Measurements from ENCODE around the gene MAPKAPK3.

The MAPKAPK3 gene

DNA sequence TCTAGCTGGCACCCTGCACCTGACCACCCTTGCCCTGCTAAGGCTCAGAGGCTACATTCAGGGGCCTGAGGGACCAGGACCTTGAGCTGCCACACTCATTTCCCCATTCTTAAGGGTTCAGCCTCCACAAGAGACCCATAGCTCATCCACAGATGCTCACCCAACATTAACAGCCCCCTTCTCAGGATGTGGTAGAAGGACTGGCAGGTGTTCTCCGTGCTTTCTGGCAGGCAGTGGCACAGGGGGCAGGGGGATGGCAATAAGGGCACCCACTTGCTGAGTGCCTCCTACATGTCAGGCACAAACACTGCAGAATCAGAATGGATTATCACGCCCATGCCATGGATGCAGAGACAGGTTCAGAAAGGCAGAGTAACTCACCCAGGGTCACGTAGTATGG is 9.4 kb downstream of the MAPKAPK3 start:
- no peak for DNase-seq (ENCODE audit: low read depth in 2 of 2)

DNA sequence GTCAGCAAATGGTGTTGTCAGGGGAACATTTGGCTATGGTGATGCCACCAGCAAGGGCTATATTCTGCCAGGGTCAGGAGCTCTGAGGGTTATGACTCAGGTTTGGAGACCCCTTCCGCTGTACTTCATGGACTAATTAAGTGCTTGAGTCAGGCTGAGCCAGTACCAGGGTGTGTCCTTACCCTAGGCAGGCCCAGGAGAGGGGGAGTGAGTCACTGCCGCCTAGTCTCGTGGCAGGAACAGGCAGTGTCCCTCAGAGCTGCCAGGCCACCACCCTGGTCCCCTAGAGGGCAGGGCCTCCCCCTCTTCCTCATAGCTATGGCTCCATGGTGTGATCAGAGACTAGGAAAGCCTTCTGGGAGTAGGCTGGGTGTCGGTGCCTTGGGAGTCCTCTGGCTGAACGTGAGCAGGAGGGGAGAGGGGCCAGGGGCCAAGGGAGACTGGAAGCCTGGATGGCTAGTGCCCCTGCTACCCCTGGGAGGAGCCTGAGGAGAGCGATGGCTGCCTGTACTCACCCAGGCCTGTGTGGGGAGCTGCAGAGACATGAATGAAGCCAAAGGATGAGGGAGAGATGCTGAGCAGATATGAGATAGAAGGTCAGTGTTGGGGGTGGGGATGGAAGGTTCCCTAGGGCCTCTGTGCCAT is 10.6 kb downstream of the MAPKAPK3 start:
- DNase-seq (ENCODE audit: low read depth in 2 of 2) = no peak

DNA sequence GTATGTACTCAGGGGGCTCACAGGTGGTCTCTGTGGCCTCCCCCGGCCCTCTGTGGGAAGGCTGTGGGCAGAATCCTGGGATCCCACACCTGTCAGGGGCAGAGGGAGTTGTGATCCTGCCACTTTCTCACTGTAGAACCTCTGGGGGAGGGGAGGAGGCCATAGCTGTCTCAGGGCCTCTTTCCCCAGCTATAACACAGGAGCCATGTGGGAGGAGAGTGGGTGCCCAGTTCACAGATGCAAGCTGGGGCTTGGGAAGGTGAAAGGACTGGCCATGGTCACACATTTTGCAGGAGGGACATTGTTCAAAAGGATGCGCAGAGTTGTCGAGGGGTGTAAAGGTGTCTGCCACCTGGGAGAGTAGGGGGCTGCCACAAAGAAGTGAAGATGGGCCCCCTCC is 11.7 kb downstream of the MAPKAPK3 start:
- DNase-seq (ENCODE audit: low read depth in 2 of 2) = no peak

- DNase-seq (ENCODE audit: low read depth in 2 of 2) = no peak
Observed at GRCh38 chr3:50630394-50630793, 13.4 kb downstream of the MAPKAPK3 start.

DNA sequence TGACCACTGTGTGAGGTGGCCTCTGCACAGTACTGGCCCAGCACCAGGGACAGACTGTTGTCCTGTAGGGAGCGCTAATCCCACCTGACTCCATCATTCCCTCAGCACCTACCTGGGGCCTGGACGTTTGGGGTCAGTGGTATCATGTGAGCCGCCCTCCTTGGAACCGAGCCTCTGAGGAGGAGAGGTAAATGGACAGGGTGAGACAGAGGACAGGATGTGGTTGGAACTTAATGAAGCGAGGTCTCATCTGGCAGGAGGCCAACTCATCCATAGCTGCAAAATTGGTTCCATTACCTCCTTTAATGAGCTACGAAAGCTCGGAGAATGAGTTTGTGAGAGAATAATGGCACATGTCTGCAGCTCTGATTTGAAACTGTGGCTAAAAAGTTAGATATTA is 13.9 kb downstream of the MAPKAPK3 start:
- DNase-seq (ENCODE audit: low read depth in 2 of 2) = no peak

DNA sequence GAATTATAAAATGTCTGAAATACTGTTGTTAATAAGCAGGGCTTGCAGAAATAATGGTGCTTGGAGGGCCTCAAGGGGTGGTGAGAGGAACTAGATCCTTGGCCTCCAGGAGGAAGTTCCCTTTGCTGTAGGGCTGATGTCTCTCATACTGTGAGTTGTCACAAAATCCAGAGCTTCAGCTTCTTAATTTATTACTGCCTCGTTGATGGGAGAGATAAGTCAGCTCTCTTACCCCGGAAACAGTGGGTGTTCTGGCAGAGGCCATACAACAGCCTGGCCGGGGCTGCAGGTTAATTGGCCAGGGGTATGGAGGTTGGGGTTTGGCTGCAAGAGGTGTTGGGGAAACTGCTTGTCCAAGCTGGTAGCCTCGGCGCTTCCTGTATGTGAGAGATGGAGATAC is 15.5 kb downstream of the MAPKAPK3 start:
- DNase-seq (ENCODE audit: low read depth in 2 of 2) = no peak

DNA sequence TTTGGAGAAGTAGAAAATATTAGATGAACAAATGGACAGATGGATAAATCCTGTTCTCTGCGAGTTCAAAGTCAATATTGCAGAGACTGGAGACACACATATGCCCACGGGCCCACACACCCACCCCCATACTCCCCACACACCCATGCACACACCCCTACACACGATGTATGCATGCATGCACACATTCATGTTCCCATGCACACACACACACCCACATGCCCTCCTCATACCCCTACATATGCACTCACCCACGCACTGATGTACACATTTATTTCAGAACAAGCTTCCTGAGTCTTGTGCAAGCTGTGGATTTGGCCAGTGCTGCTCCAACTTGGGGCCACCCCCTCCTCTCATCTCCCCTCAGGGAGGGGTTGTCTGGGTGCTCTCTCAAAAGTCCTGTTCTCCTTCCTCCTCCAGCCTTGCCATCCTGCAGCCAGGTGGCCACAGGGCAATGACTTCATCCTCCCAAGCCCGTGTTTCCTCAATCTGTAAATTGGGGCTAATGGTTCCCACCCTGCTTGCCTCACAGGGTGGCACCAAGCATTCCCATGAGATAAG is 16.4 kb downstream of the MAPKAPK3 start:
- DNase-seq (ENCODE audit: low read depth in 2 of 2) = no peak

DNA sequence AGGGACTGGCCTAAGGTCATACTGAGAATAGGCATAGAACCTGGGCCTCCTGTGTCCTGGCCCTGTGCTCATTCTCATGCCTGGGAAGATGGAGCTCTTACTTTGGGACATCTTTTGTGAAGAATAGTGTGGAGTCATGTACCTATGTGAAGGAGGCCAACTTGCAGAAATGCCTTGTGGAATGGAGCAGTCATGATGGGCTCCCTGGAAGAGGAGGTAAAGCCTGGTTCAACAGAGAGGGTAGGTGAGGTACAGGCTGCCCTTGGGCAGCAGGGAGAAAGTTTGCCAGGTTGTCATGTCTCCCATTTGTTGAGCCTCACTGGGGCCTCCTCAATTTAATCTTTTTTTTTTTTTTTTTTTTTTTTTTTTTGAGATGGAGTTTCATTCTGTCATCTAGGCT is 18.1 kb downstream of the MAPKAPK3 start:
- DNase-seq (ENCODE audit: low read depth in 2 of 2) = no peak

- no peak for DNase-seq (ENCODE audit: low read depth in 2 of 2)
Observed at GRCh38 chr3:50637011-50637410, 20.1 kb downstream of the MAPKAPK3 start.

DNA sequence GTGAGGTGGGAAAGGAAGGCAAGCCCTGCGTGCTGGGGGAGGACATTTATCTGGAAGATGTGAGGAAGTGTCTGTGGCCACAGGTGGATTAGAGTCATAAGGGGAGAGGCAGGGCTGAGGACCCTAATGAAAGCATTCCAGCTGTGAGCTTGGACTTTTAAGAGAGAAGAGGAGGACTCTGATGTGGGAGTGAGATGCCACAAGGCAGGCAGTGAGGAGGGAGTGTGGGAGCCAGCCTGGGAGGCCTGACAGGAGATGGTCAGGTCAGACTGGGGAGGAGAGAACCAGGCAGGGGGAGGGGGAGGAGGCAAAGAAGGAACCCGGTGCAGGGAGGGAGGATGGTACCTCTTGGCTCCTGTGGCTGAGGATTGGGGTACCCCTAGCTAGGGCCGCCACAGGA is 21.0 kb downstream of the MAPKAPK3 start:
- no peak for DNase-seq (ENCODE audit: low read depth in 2 of 2)

DNA sequence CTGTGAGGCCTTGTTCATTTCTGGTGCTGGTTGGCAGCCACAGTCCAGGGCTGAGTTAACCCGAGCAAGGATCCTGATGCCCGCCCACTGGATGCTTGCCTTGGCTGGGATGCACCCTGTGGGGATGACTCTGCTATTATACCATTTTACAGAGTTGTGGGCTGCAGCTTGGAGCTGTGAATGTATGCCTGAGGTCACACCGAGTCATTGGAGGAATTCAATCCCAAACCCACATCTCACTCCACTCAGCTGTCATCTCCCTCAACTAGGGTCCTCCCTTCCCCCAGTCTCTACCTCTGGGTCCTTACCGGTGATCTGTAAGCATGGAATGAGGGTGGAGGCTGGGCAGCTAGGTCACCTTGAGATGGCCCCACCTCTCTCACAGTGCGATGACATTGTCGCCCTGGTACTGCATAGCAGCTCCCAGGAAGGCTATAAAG is 22.1 kb downstream of the MAPKAPK3 start:
- DNase-seq (ENCODE audit: low read depth in 2 of 2) = no peak

GRCh38 chr3:50642382-50642781 is 25.4 kb downstream of the MAPKAPK3 start:
- DNase-seq (ENCODE audit: low read depth in 2 of 2) = no peak

- no peak for DNase-seq (ENCODE audit: low read depth in 2 of 2)
Observed at GRCh38 chr3:50644561-50644960, 27.6 kb downstream of the MAPKAPK3 start.

GRCh38 chr3:50645378-50645777 is 28.4 kb downstream of the MAPKAPK3 start:
- no peak for DNase-seq (ENCODE audit: low read depth in 2 of 2)

DNA sequence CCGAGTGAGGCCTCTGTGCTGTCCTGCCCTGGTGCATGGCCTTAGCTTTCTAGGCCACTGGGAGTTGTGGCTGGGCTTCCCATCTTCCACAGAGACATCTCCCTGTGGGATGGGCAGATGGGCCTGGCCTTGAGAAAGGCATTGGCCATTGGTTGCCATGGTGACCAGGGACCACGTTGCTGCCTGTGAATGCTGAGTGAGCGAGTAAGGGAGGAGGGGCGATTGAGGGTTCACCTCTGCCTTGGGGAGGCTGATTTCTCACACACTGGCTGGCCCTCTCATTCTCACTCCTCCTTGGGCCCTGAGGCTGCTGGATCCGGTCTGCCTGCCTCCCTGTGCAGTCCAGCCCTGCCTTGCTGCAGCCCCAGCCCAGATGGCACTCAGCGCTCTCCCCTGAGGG is 31.4 kb downstream of the MAPKAPK3 start:
- DNase-seq (ENCODE audit: low read depth in 2 of 2) = no peak

- DNase-seq (ENCODE audit: low read depth in 2 of 2) = no peak
Observed at GRCh38 chr3:50648944-50649343, 32.0 kb downstream of the MAPKAPK3 start.

- no peak for DNase-seq (ENCODE audit: low read depth in 2 of 2)
Observed at GRCh38 chr3:50649451-50649931, 32.5 kb downstream of the MAPKAPK3 start.

DNA sequence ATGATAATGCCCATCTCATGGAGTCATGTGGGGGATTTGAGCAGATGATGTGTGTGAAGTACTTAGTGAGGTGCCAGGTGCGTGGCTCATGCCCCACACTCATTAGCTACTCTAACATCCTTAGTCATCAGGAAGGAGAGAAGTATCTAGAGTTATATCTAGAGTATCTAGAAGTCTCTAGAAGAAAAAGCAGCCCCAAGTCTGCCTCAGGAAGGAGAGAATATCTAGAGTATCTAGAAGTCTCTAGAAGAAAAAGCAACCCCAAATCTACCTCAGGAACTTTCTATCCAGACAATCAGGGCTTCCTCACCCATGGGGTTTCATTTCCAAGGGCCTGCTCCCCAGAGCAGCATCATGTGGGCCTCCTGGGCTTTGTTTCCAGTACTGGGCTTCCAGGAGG is 33.1 kb downstream of the MAPKAPK3 start:
- no peak for DNase-seq (ENCODE audit: low read depth in 2 of 2)

- no peak for DNase-seq (ENCODE audit: low read depth in 2 of 2)
Observed at GRCh38 chr3:50651445-50651844, 34.5 kb downstream of the MAPKAPK3 start.

- DNase-seq (ENCODE audit: low read depth in 2 of 2) = no peak
Observed at GRCh38 chr3:50651920-50652529, 35.1 kb downstream of the MAPKAPK3 start.

- DNase-seq (ENCODE audit: low read depth in 2 of 2) = peak; percentile 33 to 39
Observed at GRCh38 chr3:50652709-50653108, 35.8 kb downstream of the MAPKAPK3 start.

DNA sequence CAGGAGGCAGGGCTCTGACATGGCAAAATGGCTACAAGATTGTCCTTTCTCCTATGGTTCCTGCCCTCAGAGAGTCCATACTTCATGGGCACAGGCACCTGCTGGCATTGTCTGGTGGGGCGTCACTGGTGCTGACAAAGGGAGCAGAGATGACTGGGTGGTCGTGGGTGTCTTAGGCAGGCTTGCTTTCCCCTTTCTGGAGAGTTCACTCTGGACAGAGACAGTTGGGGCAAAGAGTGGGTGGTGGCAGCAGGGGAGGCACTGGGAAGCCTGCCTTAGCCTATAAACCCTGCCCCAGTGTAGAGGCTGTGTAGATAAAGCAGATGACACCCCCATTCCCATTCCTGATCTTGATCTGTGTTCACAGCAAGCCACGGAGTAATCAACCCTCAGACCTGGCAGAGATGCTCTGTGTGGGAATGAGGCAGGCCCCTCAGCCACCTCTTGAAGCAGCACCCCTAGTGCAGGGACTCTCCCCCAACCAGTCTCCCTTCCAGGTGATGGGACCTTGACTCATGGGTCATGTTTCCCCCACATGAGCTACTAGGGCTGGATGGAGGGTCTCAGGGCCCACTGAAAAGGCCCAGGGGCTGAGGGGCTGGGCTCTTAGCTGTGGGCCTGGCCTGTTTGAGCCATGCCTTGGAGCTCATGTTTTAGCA is 37.1 kb downstream of the MAPKAPK3 start:
- DNase-seq (ENCODE audit: low read depth in 2 of 2) = no peak

All from stimulated activated CD4-positive, alpha-beta T cell treated with anti-CD3 and anti-CD28 coated beads, Interleukin-4, amount 100 ng/mL, for 48 hours (primary cell).